GM12874 (cell line): Measurements from ENCODE around the gene CD74.

Source experiments
- TF ChIP-seq, protein P1 (sequence below): IDR thresholded peaks from 2 replicates; pipeline ENCODE4 v1.5.1; 2011; ENCODE audit warnings: low read depth, mild to moderate bottlenecking, control low read depth, low read length, moderate library complexity; ENCODE audit not compliant: insufficient read depth

CD74 gene

DNA sequence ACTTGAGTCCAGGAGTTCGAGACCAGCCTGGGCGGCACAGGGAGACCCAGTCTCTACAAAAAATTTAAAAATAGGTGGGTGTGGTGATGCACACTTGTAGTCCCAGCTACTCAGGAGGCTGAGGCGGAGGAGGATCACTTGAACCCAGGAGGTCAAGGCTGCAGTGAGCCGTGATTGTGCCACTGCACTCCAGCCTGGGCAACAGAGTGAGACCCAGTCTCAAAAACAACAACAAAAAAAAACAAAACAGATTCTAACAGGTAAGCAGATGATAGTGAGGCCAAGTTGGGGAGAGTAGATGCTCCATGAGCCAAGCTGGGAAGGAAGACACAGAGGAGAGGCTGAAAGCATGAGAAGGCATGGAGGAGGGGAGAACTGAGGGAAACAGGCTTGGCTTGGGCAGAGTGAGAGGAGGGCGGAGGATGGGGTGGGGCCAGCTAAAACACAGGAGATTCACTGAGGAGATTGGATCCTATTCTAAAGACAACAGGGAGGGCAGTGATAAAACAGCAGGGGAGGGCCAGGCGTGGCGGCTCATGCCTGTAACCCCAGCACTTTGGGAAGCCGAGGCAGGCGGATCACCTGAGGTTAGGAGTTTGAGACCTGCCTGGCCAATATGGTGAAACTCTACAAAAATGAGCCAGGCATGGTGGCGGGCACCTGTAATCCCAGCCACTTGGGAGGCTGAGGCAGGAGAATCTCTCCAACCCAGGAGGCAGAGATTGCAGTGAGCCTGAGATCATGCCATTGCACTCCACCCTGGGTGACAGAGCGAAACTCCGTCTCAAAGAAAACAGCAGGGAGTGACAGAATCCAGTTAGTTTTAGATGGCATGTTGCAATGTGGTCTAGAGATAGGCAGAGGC is 28.5 kb upstream of the CD74 start:
- TF ChIP-seq, protein P1, sequence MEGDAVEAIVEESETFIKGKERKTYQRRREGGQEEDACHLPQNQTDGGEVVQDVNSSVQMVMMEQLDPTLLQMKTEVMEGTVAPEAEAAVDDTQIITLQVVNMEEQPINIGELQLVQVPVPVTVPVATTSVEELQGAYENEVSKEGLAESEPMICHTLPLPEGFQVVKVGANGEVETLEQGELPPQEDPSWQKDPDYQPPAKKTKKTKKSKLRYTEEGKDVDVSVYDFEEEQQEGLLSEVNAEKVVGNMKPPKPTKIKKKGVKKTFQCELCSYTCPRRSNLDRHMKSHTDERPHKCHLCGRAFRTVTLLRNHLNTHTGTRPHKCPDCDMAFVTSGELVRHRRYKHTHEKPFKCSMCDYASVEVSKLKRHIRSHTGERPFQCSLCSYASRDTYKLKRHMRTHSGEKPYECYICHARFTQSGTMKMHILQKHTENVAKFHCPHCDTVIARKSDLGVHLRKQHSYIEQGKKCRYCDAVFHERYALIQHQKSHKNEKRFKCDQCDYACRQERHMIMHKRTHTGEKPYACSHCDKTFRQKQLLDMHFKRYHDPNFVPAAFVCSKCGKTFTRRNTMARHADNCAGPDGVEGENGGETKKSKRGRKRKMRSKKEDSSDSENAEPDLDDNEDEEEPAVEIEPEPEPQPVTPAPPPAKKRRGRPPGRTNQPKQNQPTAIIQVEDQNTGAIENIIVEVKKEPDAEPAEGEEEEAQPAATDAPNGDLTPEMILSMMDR = no peak

- TF ChIP-seq, protein P1 = peak; percentile 71
Observed at GRCh38 chr5:150438873-150439546, 26.3 kb upstream of the CD74 start.

DNA sequence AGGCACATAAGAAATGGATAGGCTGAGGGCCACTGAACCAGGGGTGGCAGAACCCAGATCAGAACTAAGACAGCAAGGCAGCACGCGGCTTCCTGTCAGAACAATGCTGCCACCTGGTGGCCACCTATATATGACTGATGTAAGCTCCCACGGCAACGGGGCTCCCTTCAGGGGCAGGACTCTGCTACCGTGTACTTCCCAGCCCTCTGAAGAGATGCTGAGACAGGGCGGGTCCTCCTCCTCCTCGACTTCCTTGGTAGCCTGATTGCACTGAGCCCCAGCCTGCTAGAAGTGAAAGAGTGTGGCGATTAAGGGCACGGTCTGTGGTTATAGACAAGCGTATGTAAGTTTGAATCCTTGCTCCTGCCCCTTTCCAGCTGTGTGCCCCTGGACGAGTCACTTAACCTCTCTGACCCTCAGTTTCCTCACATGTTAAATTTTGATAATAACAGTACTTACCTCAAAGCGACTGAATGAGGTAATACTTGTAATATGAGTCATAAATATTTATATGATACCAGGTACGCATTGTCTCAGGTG is 23.5 kb upstream of the CD74 start:
- TF ChIP-seq, protein P1 = peak; percentile 83

DNA sequence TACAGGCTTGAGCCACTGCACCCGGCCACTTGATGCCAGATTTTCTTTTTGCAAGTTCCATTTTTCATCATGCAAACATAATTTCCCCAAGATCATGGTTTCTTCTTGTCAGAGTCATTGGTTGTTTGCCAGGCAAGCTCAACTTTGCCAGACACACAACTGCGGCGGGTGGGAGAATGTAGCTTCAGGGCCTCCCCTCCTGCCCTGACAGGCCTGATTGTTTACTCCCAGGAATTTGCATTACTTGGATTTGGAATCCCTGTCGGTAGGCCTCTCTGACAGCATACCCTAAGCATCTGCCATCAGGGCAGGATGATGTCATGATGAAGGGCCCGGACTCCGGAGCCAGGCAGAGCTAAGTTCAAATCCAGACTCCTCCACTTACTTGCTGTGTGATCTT is 21.8 kb upstream of the CD74 start:
- TF ChIP-seq, protein P1 = no peak

GRCh38 chr5:150431574-150431973 is 18.9 kb upstream of the CD74 start:
- TF ChIP-seq, protein P1 = no peak

- TF ChIP-seq, protein P1 = no peak
Observed at GRCh38 chr5:150431048-150431447, 18.3 kb upstream of the CD74 start.

- TF ChIP-seq, protein P1 = no peak
Observed at GRCh38 chr5:150429410-150429873, 16.7 kb upstream of the CD74 start.
